ENCODE results near the gene NTM. TPM values are rescaled to one million over a fixed set of nuclear protein-coding genes. Genes with fewer than 3 reads are reported as not detected.

NTM gene
- total and polyA plus RNA-seq, 2 of the 8 experiments (the other 6 are each of a cell fraction or from before 2014, with no cell fraction given), result 13.4 to 20.0 TPM

DNA sequence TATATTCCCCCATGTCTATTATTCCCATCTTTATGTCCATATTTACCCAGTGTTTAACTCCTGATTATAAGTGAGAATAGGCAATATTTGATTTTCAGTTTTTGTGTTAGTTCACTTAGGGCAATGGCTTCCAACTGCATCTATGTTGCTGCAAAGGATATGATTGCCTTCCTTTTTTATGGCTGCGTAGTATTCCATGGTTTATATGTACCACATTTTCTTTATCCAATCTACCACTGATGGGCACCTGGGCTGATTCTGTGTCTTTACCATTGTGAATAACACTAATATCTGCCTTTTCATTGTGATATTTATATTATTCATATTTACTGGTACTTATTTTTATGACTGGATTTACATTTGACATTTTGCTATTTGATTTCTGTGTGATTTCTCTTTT lies 649.6 kb downstream of the NTM start:
- no peak overlapping the region for H3K18ac ChIP-seq (ENCODE audit: extremely low read depth, low read length)
- ChIA-PET CTCF (ENCODE audit: partially characterized antibody) (interaction anchor here (1.1 to 1.8 kb wide), 2 partner anchors 8 to 10 kb away, joined by 3 to 6 read pairs; no protein-coding TSS in a partner anchor), POLR2A (ENCODE audit: partially characterized antibody) (no interaction called here)
- H3K4me1 ChIP-seq (replicated peaks in 1 of 4; ENCODE audit: control insufficient read depth in 3 of 4, insufficient read depth in 4 of 4, low read length in 3 of 4), result peaks cover 0 to 3% (median under 1%) of the 10 kb centered on the region in 4 experiments; a peak in 2 of 7 replicates
- FAIRE-seq, result no peak
- no peak overlapping the region for H2AK5ac ChIP-seq (ENCODE audit: low read depth, low read length)
- no peak overlapping the region for H3K56ac ChIP-seq (replicated peaks; ENCODE audit: insufficient read length, low read depth, low read length)
- DNase-seq (ENCODE audit: low read depth in 1 of 2, low spot score in 2 of 2), result no peak
- no peak overlapping the region for H2BK5ac ChIP-seq (ENCODE audit: low read depth, low read length)
- H3K23me2 ChIP-seq (ENCODE audit: low read depth, low read length), result no peaks in the 10 kb centered on the region; the same call in 1 of the 2 replicates
- H3K36me3 ChIP-seq (ENCODE audit: control insufficient read depth in 2 of 4, insufficient read depth in 4 of 4, low read length in 3 of 4), result no peaks in the 10 kb centered on the region
- H2BK12ac ChIP-seq (ENCODE audit: low read depth, low read length), result no peak overlapping the region
- H4K91ac ChIP-seq (replicated peaks; ENCODE audit: insufficient read length, low read length), result no peak overlapping the region
- H3K79me1 ChIP-seq (ENCODE audit: low read depth, low read length), result no peaks in the 10 kb centered on the region; the same call in 1 of the 2 replicates
- H3K27ac ChIP-seq (ENCODE audit: low read depth, low read length), result no peak overlapping the region
- H2BK15ac ChIP-seq (ENCODE audit: low read length), result no peak overlapping the region
- H3K79me2 ChIP-seq (ENCODE audit: control insufficient read depth in 1 of 2, insufficient read depth in 2 of 2, low read length in 2 of 2), result no peaks in the 10 kb centered on the region
- H2BK120ac ChIP-seq (replicated peaks; ENCODE audit: low read depth, low read length), result no peak overlapping the region
- H4K5ac ChIP-seq (ENCODE audit: insufficient read length, low read depth, low read length), result no peak overlapping the region
- no peaks in the 10 kb centered on the region for H3K27me3 ChIP-seq (replicated peaks in 1 of 4; ENCODE audit: control insufficient read depth in 3 of 4, extremely low read depth in 1 of 4, insufficient read depth in 3 of 4, low read length in 3 of 4)
- no peak overlapping the region for H3K4me3 ChIP-seq (ENCODE audit: extremely low read depth in 1 of 4, insufficient read depth in 2 of 4, low read depth in 3 of 4, low read length in 4 of 4)
- no peak overlapping the region for H3K4me2 ChIP-seq (ENCODE audit: insufficient read depth in 1 of 2, low read depth in 2 of 2, low read length in 2 of 2)
- TF ChIP-seq CEBPB (IDR thresholded peaks at IDR 0.05; ENCODE audit: low read depth, low read length), result no peak
- peak; percentile 84 for TF ChIP-seq KDM1A (IDR thresholded peaks at IDR 0.05; ENCODE audit: borderline replicate concordance, low read length)
- H3K14ac ChIP-seq (ENCODE audit: insufficient read length), result no peak overlapping the region
- 93% methylated on average over 1 of the region's 1 CpG; no CpG with 5 or more reads in 1 of the 2 experiments for WGBS, 2 experiments (ENCODE audit: extremely low coverage in 1 of 2, insufficient coverage in 1 of 2, insufficient read length in 1 of 2, insufficient replicate concordance in 2 of 2, low coverage in 1 of 2, low lambda C conversion rate in 2 of 2, missing lambda C conversion rate in 1 of 2)
- H3K4ac ChIP-seq (replicated peaks; ENCODE audit: insufficient read length, low read depth, low read length), result no peak overlapping the region
- H2AFZ ChIP-seq (ENCODE audit: low read length), result no peak overlapping the region
- peaks cover 0 to 2% of the 10 kb centered on the region in 2 experiments; a peak in 1 of 4 replicates for H3K9me3 ChIP-seq (ENCODE audit: insufficient read depth in 2 of 2, low read depth in 1 of 2, low read length in 1 of 2)
- H4K20me1 ChIP-seq (replicated peaks in 1 of 2; ENCODE audit: control insufficient read depth in 1 of 2, insufficient read depth in 2 of 2, low read length in 2 of 2), result no peaks in the 10 kb centered on the region
- no peak overlapping the region for H3K9ac ChIP-seq (replicated peaks in 1 of 4; ENCODE audit: extremely low read depth in 1 of 4, low read depth in 3 of 4, low read length in 3 of 4)
- no peak overlapping the region for H2BK20ac ChIP-seq (ENCODE audit: low read length)
- H4K8ac ChIP-seq (ENCODE audit: extremely low read depth, insufficient read depth, low read length), result no peak overlapping the region
- H3K23ac ChIP-seq (ENCODE audit: insufficient read length), result no peak overlapping the region
